B cell (primary cell): Measurements from ENCODE around the gene TMEM170B. TPM values are rescaled to one million over a fixed set of nuclear protein-coding genes. Genes with fewer than 3 reads are reported as not detected.

Experiments
- ATAC-seq: fragments of 200-7000 bp; cut with Tn5 transposase; one replicate; pipeline ENCODE4 v1.10.0; 2021; ENCODE audit warnings: low read depth, mild to moderate bottlenecking, moderate number of reproducible peaks, moderate library complexity
- CTCF ChIA-PET: fragments of 350-600 bp; sonication (Branson Sonifier 250); formaldehyde crosslinking; loops from one replicate; lab custom pipeline; 2021; ENCODE audit warnings: antibody characterized with exemption, inconsistent platforms; lab: Charles Lee
- POLR2A ChIA-PET: fragments of 350-600 bp; sonication (Branson Sonifier 250); formaldehyde crosslinking; loops from one replicate; lab custom pipeline; 2021; ENCODE audit warnings: antibody characterized with exemption; lab: Charles Lee
- DNase-seq: peaks from one replicate; pipeline ENCODE4 v3.0.0; 2013
- H2AFZ ChIP-seq: 2 replicates; pipeline ENCODE4 v1.6.1; 2012; ENCODE audit warnings: mild to moderate bottlenecking, low read depth, low read length; ENCODE audit not compliant: insufficient read depth, poor library complexity, severe bottlenecking
- H3K27ac ChIP-seq, 2 donors: 1 replicate in 1 of 2; 2 replicates in 1 of 2; pipeline ENCODE4 v1.5.1; 2012 to 2013; ENCODE audit warnings: low read length in 2 of 2, mild to moderate bottlenecking in 2 of 2, moderate library complexity in 1 of 2
- H3K27me3 ChIP-seq, 4 experiments: fragments of 200-600 bp in 1 of 4; sonication (generic) in 1 of 4; replicated peaks in 1 of 4; 1 replicate in 2 of 4; 2 replicates in 2 of 4; pipeline versions ENCODE4 v1.6.1 to v1.7.0; 2013 to 2016; ENCODE audit warnings: low read length in 3 of 4, mild to moderate bottlenecking in 2 of 4, mixed read lengths in 1 of 4, moderate library complexity in 1 of 4; ENCODE audit not compliant: insufficient read depth in 4 of 4, control insufficient read depth in 3 of 4; ENCODE audit errors: control extremely low read depth in 1 of 4
- H3K36me3 ChIP-seq, 2 experiments: replicated peaks in 1 of 2; 1 replicate in 1 of 2; 2 replicates in 1 of 2; pipeline versions ENCODE4 v1.6.1 to v1.7.1; 2013; ENCODE audit warnings: low read length in 1 of 2; ENCODE audit not compliant: insufficient read depth in 2 of 2, control insufficient read depth in 1 of 2; ENCODE audit errors: control extremely low read depth in 1 of 2, extremely low read depth in 1 of 2
- H3K4me1 ChIP-seq, 2 donors: fragments of 200-600 bp in 1 of 2; sonication (generic) in 1 of 2; 1 replicate in 1 of 2; 2 replicates in 1 of 2; pipeline versions ENCODE4 v1.5.1 to v1.6.1; 2013 to 2017; ENCODE audit warnings: low read length in 2 of 2; ENCODE audit not compliant: control insufficient read depth in 2 of 2, insufficient read depth in 2 of 2
- H3K4me2 ChIP-seq: replicated peaks from 2 replicates; pipeline ENCODE3; 2012; ENCODE audit warnings: mild to moderate bottlenecking, low read depth, low read length; ENCODE audit not compliant: poor library complexity, severe bottlenecking
- H3K4me3 ChIP-seq, 5 experiments: fragments of 200-600 bp in 1 of 5; sonication (generic) in 1 of 5; 1 replicate in 3 of 5; 2 replicates in 2 of 5; pipeline versions ENCODE4 v1.5.1 to v1.7.0; 2011 to 2016; ENCODE audit warnings: low read length in 4 of 5, mild to moderate bottlenecking in 4 of 5, low read depth in 2 of 5, control low read depth in 1 of 5, moderate library complexity in 1 of 5; ENCODE audit not compliant: insufficient read depth in 1 of 5; ENCODE audit errors: control extremely low read depth in 1 of 5, extremely low read depth in 1 of 5
- H3K79me2 ChIP-seq: fragments of 200-600 bp; sonication (generic); one replicate; pipeline ENCODE4 v1.6.0; 2016; ENCODE audit warnings: low read length; ENCODE audit not compliant: control insufficient read depth, insufficient read depth
- H3K9ac ChIP-seq: fragments of 200-600 bp; sonication (generic); 2 replicates; pipeline ENCODE4 v1.6.1; 2017; ENCODE audit warnings: mild to moderate bottlenecking, low read length, moderate library complexity
- H3K9me3 ChIP-seq, 3 donors: one replicate each; pipeline versions ENCODE4 v1.6.1 to v1.7.1; 2013; ENCODE audit warnings: low read length in 2 of 3; ENCODE audit not compliant: control insufficient read depth in 2 of 3, insufficient read depth in 1 of 3; ENCODE audit errors: control extremely low read depth in 1 of 3
- H4K20me1 ChIP-seq: 2 replicates; pipeline ENCODE4 v1.6.0; 2012; ENCODE audit warnings: mild to moderate bottlenecking, low read length; ENCODE audit not compliant: insufficient read depth, control insufficient read depth, poor library complexity, severe bottlenecking
- H3K27ac Mint-ChIP-seq: one replicate; pipeline ENCODE4 v1.8.0; 2021; ENCODE audit warnings: mixed read lengths
- H3K27me3 Mint-ChIP-seq: one replicate; pipeline ENCODE4 v1.8.0; 2021; ENCODE audit warnings: mixed read lengths
- H3K4me1 Mint-ChIP-seq: one replicate; pipeline ENCODE4 v1.8.0; 2021; ENCODE audit warnings: mixed read lengths
- H3K4me3 Mint-ChIP-seq: one replicate; pipeline ENCODE4 v1.8.0; 2021; ENCODE audit warnings: mixed read lengths
- H3K9me3 Mint-ChIP-seq: one replicate; pipeline ENCODE4 v1.8.0; 2022; ENCODE audit warnings: mixed read lengths; ENCODE audit not compliant: insufficient read depth
- CTCF ChIP-seq: fragments of 200-600 bp; IDR thresholded peaks from one replicate; pipeline ENCODE4 v1.8.0; 2022; ENCODE audit warnings: antibody characterized with exemption, mild to moderate bottlenecking
- EZH2 ChIP-seq: IDR thresholded peaks from 2 replicates; pipeline ENCODE4 v1.6.1; 2012; ENCODE audit warnings: borderline replicate concordance, low read depth, mild to moderate bottlenecking, moderate library complexity, low read length; ENCODE audit not compliant: insufficient read depth, poor library complexity, severe bottlenecking
- WGBS: methylation state at CpG from one replicate; pipeline ENCODE4 v1.1.5; 2013; ENCODE audit warnings: missing lambda C conversion rate; ENCODE audit not compliant: insufficient coverage; 5-methylcytosine and 5-hydroxymethylcytosine counted together
- intact Hi-C: fragments of 100-400 bp; cut with micrococcal nuclease; formaldehyde crosslinking; loops from one replicate; pipeline ENCODE4 v1.10.0; 2022
- polyA plus RNA-seq: library from polyadenylated mRNA; depleted of rRNA; stranded (reverse); fragments of >200 nt; gene quantifications from 2 replicates; pipeline ENCODE4 v1.2.3, GENCODE V29; 2012
- total RNA-seq, 2 donors: library from RNA; stranded (reverse); fragments of 120-200 nt in 1 of 2; gene quantifications; 1 replicate in 1 of 2; 2 replicates in 1 of 2; pipeline versions ENCODE4 v1.2.3 to v1.2.4, GENCODE V29; 2013 to 2022

TMEM170B gene
- total and polyA plus RNA-seq, 2 donors (not counting 1 experiment from before 2014, with no cell fraction given): 0.64 to 3.4 TPM

DNA sequence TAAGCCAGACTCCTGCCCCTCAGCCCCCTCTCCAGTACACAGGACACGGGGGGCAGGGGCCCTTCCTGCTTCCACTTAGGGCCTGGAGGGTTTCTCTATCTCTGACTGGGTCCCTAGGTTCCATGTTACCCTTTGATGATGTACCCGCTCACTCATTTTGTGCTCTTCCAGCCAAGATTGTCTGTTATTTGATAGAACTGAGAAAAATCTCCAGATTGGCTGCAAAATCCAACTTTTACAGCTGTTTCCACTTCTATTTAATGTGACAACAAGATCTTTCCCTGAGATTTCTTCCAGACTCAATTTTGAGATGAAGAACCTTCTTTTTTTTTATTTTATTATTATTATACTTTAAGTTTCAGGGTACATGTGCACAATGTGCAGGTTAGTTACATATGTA, 85.7 kb downstream of the TMEM170B start:
- Histone ChIP-seq H3K4me3 (no peak overlapping the region), H3K9me3 (no peaks in the 10 kb centered on the region), H4K20me1 (no peaks in the 10 kb centered on the region), H3K27me3 (no peaks in the 10 kb centered on the region), H3K27ac (no peak overlapping the region), H3K36me3 (no peaks in the 10 kb centered on the region), H3K4me1 (no peaks in the 10 kb centered on the region), H2AFZ (no peak overlapping the region), H3K79me2 (no peaks in the 10 kb centered on the region), H3K9ac (no peak overlapping the region), H3K4me2 (no peak overlapping the region)
- ATAC-seq: no peak
- ChIA-PET POLR2A (no interaction called here), CTCF (no interaction called here)
- peaks cover 23% of the 10 kb centered on the region for H3K27me3 Mint-ChIP-seq
- H3K4me1 Mint-ChIP-seq: no peaks in the 10 kb centered on the region
- H3K27ac Mint-ChIP-seq: no peak overlapping the region
- TF ChIP-seq EZH2: no peak
- no peak for TF ChIP-seq CTCF
- no peak for DNase-seq
- intact Hi-C loops: no loop called here
- no CpG with 5 or more reads among the region's 2 CpGs for WGBS
- H3K4me3 Mint-ChIP-seq: no peak overlapping the region
- no peaks in the 10 kb centered on the region for H3K9me3 Mint-ChIP-seq

DNA sequence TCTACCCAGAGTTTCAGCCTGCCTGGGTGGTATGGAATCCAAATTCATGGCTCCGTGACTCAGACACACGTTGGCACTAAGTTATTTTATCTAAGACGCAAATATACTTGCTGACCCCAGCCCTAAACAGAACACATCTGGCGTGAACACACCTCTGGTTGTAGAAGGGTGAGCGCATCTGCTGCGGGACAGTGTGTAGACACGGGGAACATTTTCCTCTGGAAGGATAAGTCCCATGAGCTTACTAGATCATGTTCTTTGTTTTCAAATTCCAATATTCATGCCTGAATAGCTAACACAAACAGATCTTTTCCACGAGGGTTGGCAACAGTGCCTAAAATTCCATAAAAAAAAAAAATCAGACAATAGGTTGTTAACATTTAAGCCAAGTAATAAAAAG, 87.8 kb downstream of the TMEM170B start:
- no peaks in the 10 kb centered on the region for H4K20me1 ChIP-seq
- H3K27me3 ChIP-seq: no peaks in the 10 kb centered on the region
- no peaks in the 10 kb centered on the region for H3K9me3 ChIP-seq
- H3K4me1 ChIP-seq: no peaks in the 10 kb centered on the region
- CTCF ChIA-PET: interaction anchor here (0.7 kb wide), 2 partner anchors 21 to 49 kb away, joined by 3 read pairs; no protein-coding TSS in a partner anchor
- WGBS: 95% methylated on average over 4 of the region's 8 CpGs
- no peak for TF ChIP-seq CTCF
- TF ChIP-seq EZH2: no peak
- H2AFZ ChIP-seq: no peak overlapping the region
- no peaks in the 10 kb centered on the region for H3K79me2 ChIP-seq
- Mint-ChIP-seq H3K4me1 (no peaks in the 10 kb centered on the region), H3K4me3 (no peak overlapping the region), H3K27me3 (peaks cover 25% of the 10 kb centered on the region), H3K27ac (no peak overlapping the region), H3K9me3 (no peaks in the 10 kb centered on the region)
- intact Hi-C loops: no loop called here
- POLR2A ChIA-PET: no interaction called here
- H3K27ac ChIP-seq: no peak overlapping the region
- no peak overlapping the region for H3K9ac ChIP-seq
- no peak for DNase-seq
- H3K36me3 ChIP-seq: no peaks in the 10 kb centered on the region
- H3K4me3 ChIP-seq: no peak overlapping the region
- ATAC-seq: no peak
- no peak overlapping the region for H3K4me2 ChIP-seq
